K562 (cell line): Measurements from ENCODE around the gene SETD1B. TPM values are rescaled to one million over a fixed set of nuclear protein-coding genes. Genes with fewer than 3 reads are reported as not detected.
A peak's percentile ranks its signal among the peaks of the same experiment; 100 is the strongest.

Experiments used
- BRD9 ChIP-seq: fragments of 450-650 bp; IDR thresholded peaks from 2 replicates; pipeline ENCODE4 v1.6.1; 2018; ENCODE audit warnings: low read depth; ENCODE audit not compliant: partially characterized antibody
- NBN ChIP-seq: fragments of 450-650 bp; IDR thresholded peaks from 2 replicates; pipeline ENCODE4 v1.6.1; 2016; ENCODE audit warnings: low read depth, mild to moderate bottlenecking
- POLR2B ChIP-seq: fragments of 450-650 bp; IDR thresholded peaks from 2 replicates; pipeline ENCODE4 v1.6.1; 2018; ENCODE audit warnings: low read depth; ENCODE audit not compliant: partially characterized antibody
- SRSF1 ChIP-seq: fragments of 200-400 bp; formaldehyde crosslinking; IDR thresholded peaks from 2 replicates; pipeline ENCODE4 v1.6.1; 2017; ENCODE audit warnings: mild to moderate bottlenecking, low read depth, low read length, moderate library complexity
- SUPT5H ChIP-seq: fragments of 450-650 bp; IDR thresholded peaks from 2 replicates; pipeline ENCODE4 v1.6.1; 2016
- TAF9B ChIP-seq: fragments of 450-650 bp; IDR thresholded peaks from 2 replicates; pipeline ENCODE4 v1.6.1; 2018; ENCODE audit warnings: mild to moderate bottlenecking; ENCODE audit not compliant: partially characterized antibody
- polyA plus RNA-seq, 8 experiments: library from polyadenylated mRNA; depleted of rRNA in 4 of 8; stranded (reverse) in 5 of 8; unstranded in 3 of 8; fragments of >200 nt; fragmentation: Nextera tagmentation in 2 of 8; fragmentation: Illumina TruSeq in 1 of 8; extraction: Ambion mirVana in 2 of 8; extraction: Trizol in 1 of 8; gene quantifications; 2 replicates each; pipeline versions ENCODE4 v1.2.1 to v1.2.3, GENCODE V29; 2011 to 2014; ENCODE audit warnings: inconsistent platforms in 1 of 8, missing spikeins in 1 of 8
- total RNA-seq, 7 experiments: library from RNA; depleted of rRNA in 6 of 7; stranded (reverse); fragments of >200 nt in 6 of 7; fragmentation: Illumina TruSeq in 2 of 7; extraction: Trizol in 2 of 7; gene quantifications; 2 replicates each; pipeline versions ENCODE4 v1.2.1 to v1.2.3, GENCODE V29; 2011 to 2021; ENCODE audit warnings: low replicate concordance in 1 of 7
- TF ChIP-seq, protein P1 (sequence below): fragments of 450-650 bp; IDR thresholded peaks from 2 replicates; pipeline ENCODE4 v1.6.1; 2016; ENCODE audit warnings: mild to moderate bottlenecking, moderate library complexity
- TF ChIP-seq, protein P2 (sequence below): fragments of 450-650 bp; IDR thresholded peaks from 2 replicates; pipeline ENCODE4 v1.6.1; 2016; ENCODE audit warnings: missing biosample characterization, missing genetic modification characterization
- TF ChIP-seq, protein P3 (sequence below): fragments of 200-800 bp; sonication (Bioruptor generic); IDR thresholded peaks from 2 replicates; pipeline ENCODE4 v1.6.1; 2017; ENCODE audit warnings: missing genetic modification characterization, missing compliant biosample characterization
- TF ChIP-seq, protein P4 (sequence below), 2 experiments: fragments of 200-800 bp in 1 of 2; sonication (Bioruptor generic) in 1 of 2; sonication (generic) in 1 of 2; formaldehyde crosslinking in 1 of 2; IDR thresholded peaks in 1 of 2; conservative IDR thresholded peaks in 1 of 2; 2 replicates each; pipeline versions ENCODE4 v1.5.0 to v1.6.1; 2016 to 2020; ENCODE audit warnings: missing compliant biosample characterization in 1 of 2, missing genetic modification characterization in 1 of 2, missing genetic modification reagents in 1 of 2

Gene SETD1B
- total and polyA plus RNA-seq, 9 of the 15 experiments (the other 6 are each of a cell fraction or from before 2014, with no cell fraction given): 0.48 to 26.6 (median 2.3) TPM

DNA sequence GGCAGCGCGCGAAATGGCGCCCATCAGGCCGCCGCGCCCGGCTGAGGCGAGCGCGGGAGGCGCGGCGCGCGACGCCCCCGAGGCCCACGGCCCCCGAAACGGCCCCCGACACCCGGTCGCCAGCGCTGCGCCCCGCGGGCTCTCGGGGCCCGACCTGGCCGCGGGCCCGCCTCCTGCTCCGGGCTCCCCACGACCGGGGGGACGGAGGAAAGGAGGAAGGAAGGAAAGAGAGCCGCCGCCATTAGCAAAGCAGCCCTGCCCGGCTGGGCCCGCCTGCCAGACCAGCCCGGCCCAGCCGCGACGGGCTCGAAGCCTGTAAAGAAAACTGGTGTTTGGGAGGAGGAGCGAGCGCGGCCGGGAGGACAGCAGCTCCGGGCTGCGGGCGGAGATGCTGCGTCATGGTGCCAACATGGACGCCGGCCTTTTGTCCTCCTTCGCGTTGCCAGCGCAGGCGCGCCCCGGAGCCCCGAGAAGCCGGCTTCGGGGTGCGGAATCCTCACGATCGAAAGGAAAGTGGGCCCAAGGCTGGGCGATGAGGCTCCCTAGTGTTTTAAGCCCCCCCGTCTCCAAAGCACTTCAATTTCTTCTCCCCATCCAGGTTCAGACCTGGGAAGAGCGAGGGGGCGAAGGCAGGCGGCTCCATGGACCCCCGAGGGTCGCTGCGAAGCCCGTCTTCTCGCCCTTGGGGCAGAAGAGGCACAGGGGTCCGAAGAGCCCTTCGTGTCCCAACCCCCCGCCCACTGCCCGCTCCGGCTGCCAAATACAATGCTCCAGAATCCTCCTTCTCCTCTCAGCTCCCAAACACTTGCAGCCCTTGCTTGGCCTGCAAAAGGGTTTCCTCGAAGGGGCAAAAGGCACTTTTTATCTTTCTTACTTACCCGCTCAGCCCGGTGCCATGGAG, 2.9 kb upstream of the SETD1B start (continued):
- TF ChIP-seq, protein P1, sequence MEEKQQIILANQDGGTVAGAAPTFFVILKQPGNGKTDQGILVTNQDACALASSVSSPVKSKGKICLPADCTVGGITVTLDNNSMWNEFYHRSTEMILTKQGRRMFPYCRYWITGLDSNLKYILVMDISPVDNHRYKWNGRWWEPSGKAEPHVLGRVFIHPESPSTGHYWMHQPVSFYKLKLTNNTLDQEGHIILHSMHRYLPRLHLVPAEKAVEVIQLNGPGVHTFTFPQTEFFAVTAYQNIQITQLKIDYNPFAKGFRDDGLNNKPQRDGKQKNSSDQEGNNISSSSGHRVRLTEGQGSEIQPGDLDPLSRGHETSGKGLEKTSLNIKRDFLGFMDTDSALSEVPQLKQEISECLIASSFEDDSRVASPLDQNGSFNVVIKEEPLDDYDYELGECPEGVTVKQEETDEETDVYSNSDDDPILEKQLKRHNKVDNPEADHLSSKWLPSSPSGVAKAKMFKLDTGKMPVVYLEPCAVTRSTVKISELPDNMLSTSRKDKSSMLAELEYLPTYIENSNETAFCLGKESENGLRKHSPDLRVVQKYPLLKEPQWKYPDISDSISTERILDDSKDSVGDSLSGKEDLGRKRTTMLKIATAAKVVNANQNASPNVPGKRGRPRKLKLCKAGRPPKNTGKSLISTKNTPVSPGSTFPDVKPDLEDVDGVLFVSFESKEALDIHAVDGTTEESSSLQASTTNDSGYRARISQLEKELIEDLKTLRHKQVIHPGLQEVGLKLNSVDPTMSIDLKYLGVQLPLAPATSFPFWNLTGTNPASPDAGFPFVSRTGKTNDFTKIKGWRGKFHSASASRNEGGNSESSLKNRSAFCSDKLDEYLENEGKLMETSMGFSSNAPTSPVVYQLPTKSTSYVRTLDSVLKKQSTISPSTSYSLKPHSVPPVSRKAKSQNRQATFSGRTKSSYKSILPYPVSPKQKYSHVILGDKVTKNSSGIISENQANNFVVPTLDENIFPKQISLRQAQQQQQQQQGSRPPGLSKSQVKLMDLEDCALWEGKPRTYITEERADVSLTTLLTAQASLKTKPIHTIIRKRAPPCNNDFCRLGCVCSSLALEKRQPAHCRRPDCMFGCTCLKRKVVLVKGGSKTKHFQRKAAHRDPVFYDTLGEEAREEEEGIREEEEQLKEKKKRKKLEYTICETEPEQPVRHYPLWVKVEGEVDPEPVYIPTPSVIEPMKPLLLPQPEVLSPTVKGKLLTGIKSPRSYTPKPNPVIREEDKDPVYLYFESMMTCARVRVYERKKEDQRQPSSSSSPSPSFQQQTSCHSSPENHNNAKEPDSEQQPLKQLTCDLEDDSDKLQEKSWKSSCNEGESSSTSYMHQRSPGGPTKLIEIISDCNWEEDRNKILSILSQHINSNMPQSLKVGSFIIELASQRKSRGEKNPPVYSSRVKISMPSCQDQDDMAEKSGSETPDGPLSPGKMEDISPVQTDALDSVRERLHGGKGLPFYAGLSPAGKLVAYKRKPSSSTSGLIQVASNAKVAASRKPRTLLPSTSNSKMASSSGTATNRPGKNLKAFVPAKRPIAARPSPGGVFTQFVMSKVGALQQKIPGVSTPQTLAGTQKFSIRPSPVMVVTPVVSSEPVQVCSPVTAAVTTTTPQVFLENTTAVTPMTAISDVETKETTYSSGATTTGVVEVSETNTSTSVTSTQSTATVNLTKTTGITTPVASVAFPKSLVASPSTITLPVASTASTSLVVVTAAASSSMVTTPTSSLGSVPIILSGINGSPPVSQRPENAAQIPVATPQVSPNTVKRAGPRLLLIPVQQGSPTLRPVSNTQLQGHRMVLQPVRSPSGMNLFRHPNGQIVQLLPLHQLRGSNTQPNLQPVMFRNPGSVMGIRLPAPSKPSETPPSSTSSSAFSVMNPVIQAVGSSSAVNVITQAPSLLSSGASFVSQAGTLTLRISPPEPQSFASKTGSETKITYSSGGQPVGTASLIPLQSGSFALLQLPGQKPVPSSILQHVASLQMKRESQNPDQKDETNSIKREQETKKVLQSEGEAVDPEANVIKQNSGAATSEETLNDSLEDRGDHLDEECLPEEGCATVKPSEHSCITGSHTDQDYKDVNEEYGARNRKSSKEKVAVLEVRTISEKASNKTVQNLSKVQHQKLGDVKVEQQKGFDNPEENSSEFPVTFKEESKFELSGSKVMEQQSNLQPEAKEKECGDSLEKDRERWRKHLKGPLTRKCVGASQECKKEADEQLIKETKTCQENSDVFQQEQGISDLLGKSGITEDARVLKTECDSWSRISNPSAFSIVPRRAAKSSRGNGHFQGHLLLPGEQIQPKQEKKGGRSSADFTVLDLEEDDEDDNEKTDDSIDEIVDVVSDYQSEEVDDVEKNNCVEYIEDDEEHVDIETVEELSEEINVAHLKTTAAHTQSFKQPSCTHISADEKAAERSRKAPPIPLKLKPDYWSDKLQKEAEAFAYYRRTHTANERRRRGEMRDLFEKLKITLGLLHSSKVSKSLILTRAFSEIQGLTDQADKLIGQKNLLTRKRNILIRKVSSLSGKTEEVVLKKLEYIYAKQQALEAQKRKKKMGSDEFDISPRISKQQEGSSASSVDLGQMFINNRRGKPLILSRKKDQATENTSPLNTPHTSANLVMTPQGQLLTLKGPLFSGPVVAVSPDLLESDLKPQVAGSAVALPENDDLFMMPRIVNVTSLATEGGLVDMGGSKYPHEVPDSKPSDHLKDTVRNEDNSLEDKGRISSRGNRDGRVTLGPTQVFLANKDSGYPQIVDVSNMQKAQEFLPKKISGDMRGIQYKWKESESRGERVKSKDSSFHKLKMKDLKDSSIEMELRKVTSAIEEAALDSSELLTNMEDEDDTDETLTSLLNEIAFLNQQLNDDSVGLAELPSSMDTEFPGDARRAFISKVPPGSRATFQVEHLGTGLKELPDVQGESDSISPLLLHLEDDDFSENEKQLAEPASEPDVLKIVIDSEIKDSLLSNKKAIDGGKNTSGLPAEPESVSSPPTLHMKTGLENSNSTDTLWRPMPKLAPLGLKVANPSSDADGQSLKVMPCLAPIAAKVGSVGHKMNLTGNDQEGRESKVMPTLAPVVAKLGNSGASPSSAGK: peak; percentile 33
- TF ChIP-seq NBN (no peak), SUPT5H (peak; percentile 66; the same call in 1 of the 2 replicates), SRSF1 (0 out of 2 replicates have a peak, but pooled peaks have one; percentile 58), TAF9B (peak; percentile 76), POLR2B (peak; percentile 70), BRD9 (peak; percentile 69)
- TF ChIP-seq, protein P2, sequence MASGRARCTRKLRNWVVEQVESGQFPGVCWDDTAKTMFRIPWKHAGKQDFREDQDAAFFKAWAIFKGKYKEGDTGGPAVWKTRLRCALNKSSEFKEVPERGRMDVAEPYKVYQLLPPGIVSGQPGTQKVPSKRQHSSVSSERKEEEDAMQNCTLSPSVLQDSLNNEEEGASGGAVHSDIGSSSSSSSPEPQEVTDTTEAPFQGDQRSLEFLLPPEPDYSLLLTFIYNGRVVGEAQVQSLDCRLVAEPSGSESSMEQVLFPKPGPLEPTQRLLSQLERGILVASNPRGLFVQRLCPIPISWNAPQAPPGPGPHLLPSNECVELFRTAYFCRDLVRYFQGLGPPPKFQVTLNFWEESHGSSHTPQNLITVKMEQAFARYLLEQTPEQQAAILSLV (tag): 0 out of 2 replicates have a peak, but pooled peaks have one; percentile 20
- TF ChIP-seq, protein P3, sequence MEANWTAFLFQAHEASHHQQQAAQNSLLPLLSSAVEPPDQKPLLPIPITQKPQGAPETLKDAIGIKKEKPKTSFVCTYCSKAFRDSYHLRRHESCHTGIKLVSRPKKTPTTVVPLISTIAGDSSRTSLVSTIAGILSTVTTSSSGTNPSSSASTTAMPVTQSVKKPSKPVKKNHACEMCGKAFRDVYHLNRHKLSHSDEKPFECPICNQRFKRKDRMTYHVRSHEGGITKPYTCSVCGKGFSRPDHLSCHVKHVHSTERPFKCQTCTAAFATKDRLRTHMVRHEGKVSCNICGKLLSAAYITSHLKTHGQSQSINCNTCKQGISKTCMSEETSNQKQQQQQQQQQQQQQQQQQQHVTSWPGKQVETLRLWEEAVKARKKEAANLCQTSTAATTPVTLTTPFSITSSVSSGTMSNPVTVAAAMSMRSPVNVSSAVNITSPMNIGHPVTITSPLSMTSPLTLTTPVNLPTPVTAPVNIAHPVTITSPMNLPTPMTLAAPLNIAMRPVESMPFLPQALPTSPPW (CRISPR knock-in tag): no peak
- TF ChIP-seq, protein P4, sequence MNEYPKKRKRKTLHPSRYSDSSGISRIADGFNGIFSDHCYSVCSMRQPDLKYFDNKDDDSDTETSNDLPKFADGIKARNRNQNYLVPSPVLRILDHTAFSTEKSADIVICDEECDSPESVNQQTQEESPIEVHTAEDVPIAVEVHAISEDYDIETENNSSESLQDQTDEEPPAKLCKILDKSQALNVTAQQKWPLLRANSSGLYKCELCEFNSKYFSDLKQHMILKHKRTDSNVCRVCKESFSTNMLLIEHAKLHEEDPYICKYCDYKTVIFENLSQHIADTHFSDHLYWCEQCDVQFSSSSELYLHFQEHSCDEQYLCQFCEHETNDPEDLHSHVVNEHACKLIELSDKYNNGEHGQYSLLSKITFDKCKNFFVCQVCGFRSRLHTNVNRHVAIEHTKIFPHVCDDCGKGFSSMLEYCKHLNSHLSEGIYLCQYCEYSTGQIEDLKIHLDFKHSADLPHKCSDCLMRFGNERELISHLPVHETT (CRISPR knock-in tag; conservative IDR thresholded peaks at IDR 0.05 in 1 of 2, IDR thresholded peaks at IDR 0.05 in 1 of 2): peak in 1 of 2 experiments; percentile 46; a peak in 2 of 4 replicates
